DMS114 treated with DMSO at 0.1 percent for 48 hours (cell line): Measurements from ENCODE around the gene OR52D1.

Experiments used
- DNase-seq: peaks from one replicate; lab custom pipeline; 2025; ENCODE audit not compliant: unreplicated experiment; lab: John Stamatoyannopoulos, UW

OR52D1 gene

DNA sequence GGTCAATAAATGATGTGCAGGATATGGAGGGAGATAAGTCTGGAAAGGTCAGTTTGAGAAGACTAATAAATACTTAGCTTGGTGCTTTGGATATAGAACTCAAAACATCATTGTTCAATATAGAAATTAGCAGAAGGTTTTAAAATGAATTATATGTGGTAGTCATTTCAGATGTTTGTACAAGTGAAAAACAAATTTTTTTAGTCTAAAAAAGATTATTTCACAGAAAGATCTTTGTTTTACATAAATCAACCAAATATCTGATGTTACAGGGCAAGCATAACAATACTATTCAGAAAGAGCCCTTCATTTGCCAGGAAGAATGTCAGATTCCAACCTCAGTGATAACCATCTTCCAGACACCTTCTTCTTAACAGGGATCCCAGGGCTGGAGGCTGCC lies at the start of gene OR52D1:
Gene OR52D1, plus strand, starts transcription at position 301 of the 400 bp plus-strand sequence. Its CDS starts 22 bp downstream, at position 323.
- DNase-seq = no peak

- DNase-seq = no peak
Observed at GRCh38 chr11:5441414-5441813, 47.1 kb upstream of the OR52D1 start, which contains the start of gene OR51I1. TSS of gene OR51I1 (minus strand) at chr11:5441514. CDS start at chr11:5441514, 0 bp downstream.

DNA sequence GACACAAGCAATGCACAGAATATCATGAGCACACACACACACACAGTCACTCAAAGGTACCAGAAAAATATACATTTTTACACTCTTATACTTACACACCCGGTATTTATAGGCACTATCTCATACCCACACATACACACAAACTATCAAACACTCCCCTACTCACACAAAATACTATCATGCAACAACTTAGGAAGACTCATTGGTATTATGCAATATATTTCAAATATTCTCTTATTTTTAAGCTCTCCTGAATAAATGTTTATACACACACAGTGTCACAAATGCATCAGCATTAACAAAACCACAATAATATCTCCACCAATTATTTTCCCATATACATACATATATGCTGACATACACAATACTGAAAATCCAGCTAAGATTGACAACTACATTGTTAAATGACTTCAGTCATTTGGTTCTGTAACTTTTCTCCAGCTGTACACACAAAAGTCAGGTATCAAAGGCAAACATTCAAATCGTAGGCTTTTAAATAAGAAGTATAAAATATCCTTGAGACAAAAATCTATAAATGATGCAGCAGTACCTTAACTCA lies 44.6 kb upstream of the OR52D1 start:
- DNase-seq = no peak

- no peak for DNase-seq
Observed at GRCh38 chr11:5449023-5449422, 39.5 kb upstream of the OR52D1 start, which contains the start of gene OR51I2. TSS of gene OR51I2 (plus strand) at chr11:5449323. CDS start at chr11:5453489, 4,166 bp downstream.

DNA sequence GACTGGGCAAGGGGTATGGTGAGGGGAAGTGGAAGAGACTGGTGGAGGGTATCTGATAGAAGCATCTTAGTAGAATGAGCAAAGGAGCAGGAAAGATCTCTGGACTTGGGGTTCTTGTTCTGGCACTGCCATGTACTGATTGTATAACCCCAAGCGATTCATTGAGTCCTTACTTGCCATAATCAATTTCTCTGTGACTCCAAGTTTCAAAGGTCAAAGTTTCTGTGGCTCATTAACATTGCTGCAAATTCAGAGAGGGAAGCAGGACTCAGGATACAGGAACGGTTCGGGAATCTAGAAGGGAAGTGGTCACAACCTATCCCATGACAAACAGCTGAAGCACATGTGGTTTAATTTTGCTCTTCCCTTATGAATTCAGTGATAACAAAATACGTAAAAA lies 39.1 kb upstream of the OR52D1 start:
- no peak for DNase-seq

GRCh38 chr11:5460983-5461621 lies 27.4 kb upstream of the OR52D1 start:
- DNase-seq = no peak

DNA sequence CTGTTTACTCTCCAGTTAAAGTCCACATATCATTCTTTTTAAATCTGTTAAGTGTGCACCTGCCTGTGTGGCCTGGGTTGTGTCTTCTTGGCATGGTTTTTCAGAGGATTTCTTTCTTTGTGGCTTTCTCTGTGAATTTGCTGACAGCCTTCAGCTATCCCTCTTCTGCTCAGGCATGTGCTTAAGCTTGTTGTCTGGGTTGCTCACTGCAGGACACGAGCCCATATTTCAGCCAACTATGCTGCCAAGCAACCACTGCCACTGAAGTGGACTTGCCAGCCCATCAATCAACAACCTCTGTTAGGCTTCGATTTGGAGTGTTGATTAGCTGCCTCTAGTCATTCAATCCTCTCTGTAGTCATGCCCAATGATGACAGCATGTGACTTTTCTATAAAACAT lies 21.0 kb upstream of the OR52D1 start:
- DNase-seq = no peak

DNA sequence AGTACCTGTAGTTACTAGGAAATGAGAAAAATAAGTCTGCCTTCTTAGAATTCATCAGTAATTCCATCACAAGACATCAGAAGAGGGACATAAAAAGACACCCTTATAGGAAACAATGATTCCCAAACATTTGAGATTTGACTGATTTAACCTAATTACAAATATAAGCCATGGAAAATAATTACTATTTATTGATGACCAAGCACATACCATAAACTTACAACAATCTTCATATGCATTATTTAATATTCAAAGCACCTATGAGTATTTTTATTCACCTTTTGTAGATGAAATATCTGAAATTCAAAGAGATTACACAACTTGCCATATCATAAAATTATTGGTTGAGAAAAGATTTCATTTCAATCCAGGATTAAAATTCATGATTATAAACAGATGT lies 14.6 kb upstream of the OR52D1 start:
- DNase-seq = no peak

GRCh38 chr11:5476186-5476819 lies 12.2 kb upstream of the OR52D1 start:
- no peak for DNase-seq

- no peak for DNase-seq
Observed at GRCh38 chr11:5486003-5486402, 2.5 kb upstream of the OR52D1 start.

GRCh38 chr11:5486421-5486820 lies 2.1 kb upstream of the OR52D1 start:
- DNase-seq = no peak

- DNase-seq = no peak
Observed at GRCh38 chr11:5488798-5489399, 414 bp downstream of the OR52D1 start.

GRCh38 chr11:5489576-5490357 lies 1.3 kb downstream of the OR52D1 start:
- DNase-seq = no peak

DNA sequence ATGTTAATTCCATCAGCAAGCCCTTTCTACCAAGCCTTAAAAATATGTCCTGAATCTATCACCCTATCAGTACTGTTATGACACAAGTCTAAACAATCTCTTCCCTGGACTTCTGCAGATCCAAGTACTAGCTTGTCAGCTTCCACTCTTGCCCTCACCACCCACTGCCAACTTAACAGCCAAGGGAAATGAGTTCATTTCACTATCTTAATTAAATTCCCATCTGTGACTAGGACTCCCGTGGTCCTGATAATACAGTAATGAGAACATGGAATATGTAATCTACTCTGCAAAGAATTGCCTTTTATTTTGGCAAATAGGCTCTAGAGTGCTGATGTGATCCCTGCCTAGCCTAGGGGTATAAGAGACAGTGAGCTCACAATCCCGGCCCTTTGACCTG lies 11.2 kb downstream of the OR52D1 start:
- DNase-seq = no peak

GRCh38 chr11:5500393-5500801 lies 11.9 kb downstream of the OR52D1 start:
- no peak for DNase-seq

- DNase-seq = no peak
Observed at GRCh38 chr11:5504403-5504921, 16.0 kb downstream of the OR52D1 start.

DNA sequence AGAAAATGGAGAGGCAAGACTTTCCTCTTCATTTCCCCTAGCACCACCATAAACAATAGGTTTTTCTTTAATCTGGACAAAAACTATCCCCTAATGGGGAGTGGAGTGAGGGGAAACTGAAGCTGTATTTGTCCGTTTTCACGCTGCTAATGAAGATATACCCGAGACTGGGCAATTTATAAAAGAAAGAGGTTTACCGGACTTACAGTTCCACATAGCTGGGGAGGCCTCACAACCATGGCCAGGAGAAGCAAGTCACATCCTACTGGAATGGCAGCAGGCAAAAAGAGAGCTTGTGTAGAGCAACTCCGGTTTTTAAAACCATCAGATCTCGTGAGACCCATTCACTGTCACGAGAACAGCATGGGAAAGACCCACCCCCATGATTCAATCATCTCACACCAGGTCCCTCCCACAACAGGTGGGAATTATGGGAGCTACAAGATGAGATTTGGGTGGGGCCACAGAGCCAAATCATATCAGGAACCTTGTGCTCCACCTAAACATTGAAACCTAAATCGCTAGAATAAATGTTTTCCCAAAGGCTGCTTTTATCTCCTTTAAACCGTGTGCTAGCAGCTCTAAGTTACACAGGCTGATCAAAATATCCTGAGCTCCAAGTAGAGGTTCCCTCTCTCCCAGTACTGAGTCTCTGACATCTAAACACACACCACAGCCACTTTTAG lies 17.0 kb downstream of the OR52D1 start:
- no peak for DNase-seq

DNA sequence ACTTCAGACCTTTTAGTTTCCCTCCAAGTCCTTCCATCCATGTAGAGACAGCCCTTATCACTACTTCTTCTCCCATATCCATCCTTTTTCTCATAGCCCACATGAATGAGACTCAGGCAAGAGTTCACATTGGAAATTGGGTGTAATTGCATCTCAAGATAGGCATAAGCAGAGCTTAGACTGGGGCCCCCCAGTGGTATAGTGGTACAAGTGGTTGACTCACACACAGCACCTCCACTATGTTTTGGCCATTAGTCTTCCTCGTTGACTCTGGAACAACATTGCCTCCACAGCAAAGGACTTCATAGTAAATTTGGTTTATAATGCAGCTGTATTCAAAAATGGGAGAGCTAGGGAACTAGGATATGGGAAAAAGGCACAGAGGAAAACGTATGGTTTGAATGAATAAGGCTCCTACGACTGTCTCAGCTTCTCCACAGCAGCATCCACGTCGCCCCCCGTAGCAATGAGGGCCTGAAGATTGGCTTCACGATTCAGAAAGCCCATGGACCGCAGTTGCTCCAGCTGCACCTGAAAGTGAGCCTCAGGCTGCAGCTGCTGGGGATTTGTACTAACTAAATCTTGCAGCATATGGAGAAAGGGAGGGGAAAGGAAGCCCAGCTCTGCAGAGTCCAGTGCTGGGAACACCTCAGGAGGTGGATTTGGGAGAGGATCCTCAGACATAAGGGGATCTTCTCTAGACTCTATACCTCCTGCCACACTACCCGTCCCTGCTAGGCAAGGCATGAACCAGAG lies 18.9 kb downstream of the OR52D1 start:
- DNase-seq = no peak

- no peak for DNase-seq
Observed at GRCh38 chr11:5507933-5508305, 19.4 kb downstream of the OR52D1 start.

DNA sequence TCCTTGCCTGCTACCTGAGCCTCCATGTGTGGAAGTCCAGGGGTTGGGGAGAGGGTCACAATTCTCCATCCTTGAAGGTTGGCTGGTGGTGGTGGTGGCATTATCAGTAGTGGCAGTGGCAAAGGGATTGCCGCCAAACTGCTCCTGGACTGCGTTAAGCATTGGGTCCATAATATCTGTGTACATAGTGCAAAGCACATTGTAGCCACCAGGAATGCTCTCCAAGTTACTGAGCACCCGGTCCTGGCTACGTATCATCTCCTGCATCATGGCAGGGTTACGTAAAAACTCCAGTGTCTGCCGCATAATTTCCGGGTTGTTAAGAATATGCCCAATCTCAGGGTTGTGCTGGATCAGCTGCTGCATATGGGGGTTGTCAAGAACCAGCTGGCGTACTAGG lies 20.1 kb downstream of the OR52D1 start:
- DNase-seq = no peak
